H1 (cell line): ENCODE measurements around the gene MRPL32. TPM values are rescaled to one million over a fixed set of nuclear protein-coding genes. Genes with fewer than 3 reads are reported as not detected.

Source experiments
- CBX5 ChIP-seq: fragments of 300-800, 300-1000 bp; sonication (generic); IDR thresholded peaks from 2 replicates; pipeline ENCODE4 v1.7.1; 2016; ENCODE audit warnings: antibody characterized with exemption, low read length, low read depth
- CBX8 ChIP-seq: fragments of 300-800, 300-1000 bp; sonication (generic); IDR thresholded peaks from 2 replicates; pipeline ENCODE4 v1.7.1; 2016; ENCODE audit warnings: low read depth, low read length, borderline replicate concordance
- CHD1 ChIP-seq: IDR thresholded peaks from 2 replicates; pipeline ENCODE4 v1.6.1; 2012; ENCODE audit warnings: low read depth, low read length, improper control_type of control experiment
- HDAC2 ChIP-seq, 2 experiments: fragments of 300-600 bp in 1 of 2; sonication (generic) in 1 of 2; IDR thresholded peaks; 2 replicates each; pipeline ENCODE4 v1.6.1; 2011 to 2012; ENCODE audit warnings: low read depth in 2 of 2, low read length in 2 of 2, mild to moderate bottlenecking in 2 of 2, moderate library complexity in 2 of 2, borderline replicate concordance in 1 of 2, inconsistent platforms in 1 of 2
- KDM4A ChIP-seq: IDR thresholded peaks from one replicate; pipeline ENCODE4 v1.7.1; 2012; ENCODE audit warnings: low read depth, mild to moderate bottlenecking, moderate library complexity, low read length, inconsistent platforms; ENCODE audit not compliant: severe bottlenecking
- PHF8 ChIP-seq: fragments of 200-600 bp; sonication (generic); conservative IDR thresholded peaks from 2 replicates; pipeline ENCODE4 v1.7.1; 2012; ENCODE audit warnings: low read depth, mild to moderate bottlenecking, inconsistent platforms, low read length, moderate library complexity
- POLR2A ChIP-seq, 2 experiments: IDR thresholded peaks; 1 replicate in 1 of 2; 2 replicates in 1 of 2; pipeline ENCODE4 v1.6.1; 2011; ENCODE audit warnings: low read depth in 2 of 2, low read length in 2 of 2, mild to moderate bottlenecking in 2 of 2; ENCODE audit errors: control extremely low read depth in 1 of 2
- SIN3A ChIP-seq, 2 experiments: IDR thresholded peaks in 1 of 2; conservative IDR thresholded peaks in 1 of 2; 2 replicates each; pipeline ENCODE4 v1.6.1; 2011 to 2012; ENCODE audit warnings: low read length in 2 of 2, improper control_type of control experiment in 1 of 2, low read depth in 1 of 2, mild to moderate bottlenecking in 1 of 2
- SIX5 ChIP-seq: IDR thresholded peaks from 2 replicates; pipeline ENCODE4 v1.6.1; 2011; ENCODE audit warnings: mild to moderate bottlenecking, low read depth, low read length
- SP1 ChIP-seq: IDR thresholded peaks from 2 replicates; pipeline ENCODE4 v1.6.1; 2011; ENCODE audit warnings: low read depth, low read length
- TAF7 ChIP-seq: optimal IDR thresholded peaks from 2 replicates; pipeline ENCODE3; 2011; ENCODE audit warnings: low read depth, mild to moderate bottlenecking, inconsistent platforms, low read length, moderate library complexity, borderline replicate concordance
- USF2 ChIP-seq: IDR thresholded peaks from 2 replicates; pipeline ENCODE4 v1.6.1; 2011; ENCODE audit warnings: low read length, improper control_type of control experiment
- YY1 ChIP-seq: IDR thresholded peaks from 2 replicates; pipeline ENCODE4 v1.6.1; 2011; ENCODE audit warnings: low read depth, mild to moderate bottlenecking, low read length
- polyA plus RNA-seq, 7 experiments: library from polyadenylated mRNA; depleted of rRNA in 3 of 7; stranded (reverse) in 5 of 7; unstranded in 2 of 7; fragments of >200 nt in 5 of 7; fragments of 200-250 nt in 2 of 7; gene quantifications; 1 replicate in 5 of 7; 2 replicates in 1 of 7; 4 replicates in 1 of 7; pipeline versions ENCODE4 v1.2.1 to v1.2.3, GENCODE V29; 2011 to 2013; ENCODE audit warnings: missing spikeins in 2 of 7, mixed read lengths in 2 of 7
- total RNA-seq: library from RNA; stranded (reverse); fragmentation: NEBNext Ultra II Directional; extraction: Animal tissue kit (Norgen Biotek cat#: 25700); gene quantifications from 2 replicates; pipeline ENCODE4 v1.2.1, GENCODE V29; 2021

The MRPL32 gene
- total and polyA plus RNA-seq, 2 of the 8 experiments (the other 6 are each of a cell fraction or from before 2014, with no cell fraction given): 50.9 to 97.2 TPM

DNA sequence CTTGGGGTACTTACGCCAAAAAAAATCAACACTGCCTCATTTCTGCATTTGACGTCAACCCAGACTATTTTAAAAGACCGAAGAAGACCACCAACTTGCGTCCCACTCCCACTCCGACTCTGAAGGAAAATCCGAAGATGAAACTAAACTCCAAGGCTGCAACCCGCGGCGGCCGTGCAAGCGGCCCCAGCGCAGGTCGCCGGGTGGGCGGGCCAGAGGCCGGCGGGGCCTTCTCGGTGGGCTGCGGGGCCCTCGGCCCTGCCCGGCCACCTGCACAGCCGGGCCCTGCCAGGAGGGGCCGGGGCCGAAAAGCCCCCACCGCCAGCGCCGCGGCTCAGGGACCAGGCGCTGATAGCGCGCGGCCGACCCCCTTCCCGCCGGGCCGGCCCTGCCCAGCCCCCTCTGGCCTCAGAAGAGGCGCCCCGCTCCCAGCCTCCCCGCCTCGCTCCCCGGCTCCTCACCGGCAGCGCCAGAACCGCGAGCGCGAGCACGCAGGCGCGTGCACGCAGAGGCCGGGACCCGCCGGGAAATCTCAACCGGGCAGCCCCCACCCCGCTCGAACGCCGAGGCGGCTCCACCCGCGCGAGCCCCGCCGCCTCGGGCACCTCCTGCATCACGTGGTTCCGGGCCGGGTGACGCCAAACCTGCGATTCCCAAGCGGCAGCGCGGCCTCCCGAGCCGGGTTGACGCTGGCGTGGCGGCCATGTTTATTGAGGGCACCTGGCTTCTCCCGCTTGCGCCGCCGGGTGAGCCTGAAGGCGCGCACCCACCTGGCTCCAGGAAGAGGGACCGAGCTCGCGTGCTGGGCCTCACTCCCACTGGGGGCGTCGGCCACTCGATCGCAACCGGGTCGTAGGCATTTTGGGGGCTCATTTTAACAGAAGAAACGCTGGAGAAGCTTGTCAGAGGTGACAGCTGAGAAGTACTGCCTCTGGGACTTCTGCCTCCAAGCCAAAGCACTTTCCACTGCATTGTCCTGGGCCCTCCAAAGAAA is 20.4 kb upstream of the MRPL32 start, which contains the start of gene C7orf25 (continued):
- TF ChIP-seq SIN3A (conservative IDR thresholded peaks at IDR 0.05 in 1 of 2, IDR thresholded peaks at IDR 0.05 in 1 of 2; ENCODE audit: low read depth in 1 of 2, low read length in 2 of 2) (peak in 1 of 2 experiments; percentile 39; a peak in 1 of 4 replicates), YY1 (peak; percentile 100), CHD1 (no peak), USF2 (peak; percentile 97), PHF8 (peak; percentile 77), POLR2A (IDR thresholded peaks at IDR 0.05; ENCODE audit: control extremely low read depth in 1 of 2, low read depth in 2 of 2, low read length in 2 of 2) (peak; percentile 12 to 62; a peak in 2 of 3 replicates), CBX5 (no peak), KDM4A (no peak), CBX8 (no peak), TAF7 (peak; percentile 72), SIX5 (peak; percentile 64; the same call in 1 of the 2 replicates), HDAC2 (IDR thresholded peaks at IDR 0.05; ENCODE audit: borderline replicate concordance in 1 of 2, low read depth in 2 of 2, low read length in 2 of 2) (peak in 1 of 2 experiments; percentile 59; a peak in 1 of 4 replicates), SP1 (no peak)
